Heart left ventricle (tissue), 16 donors: Measurements from ENCODE around the gene LRRC37A3. TPM values are rescaled to one million over a fixed set of nuclear protein-coding genes. Genes with fewer than 3 reads are reported as not detected.
A peak's percentile ranks its signal among the peaks of the same experiment; 100 is the strongest.
"Not testable (repeated sequence)": the region's sequence is repeated elsewhere in the genome, so short reads cannot be mapped to it uniquely, and the experiment has no call there.

Experiments used
- ATAC-seq, 4 donors: fragments of 200-7000 bp; cut with Tn5 transposase; one replicate each; pipeline ENCODE4 v1.9.1; 2020 to 2022; ENCODE audit warnings: moderate library complexity in 4 of 4, mild to moderate bottlenecking in 3 of 4, moderate number of reproducible peaks in 1 of 4
- DNase-seq, 5 donors: peaks; one replicate each; pipeline ENCODE4 v3.0.0-alpha.2; 2020
- H3K27ac ChIP-seq, 12 donors: fragments of 200-600 bp; sonication (generic) in 4 of 12; one replicate each; pipeline versions ENCODE4 v1.5.0 to v1.8.0; 2016 to 2022; ENCODE audit warnings: mild to moderate bottlenecking in 2 of 12
- H3K27me3 ChIP-seq, 9 donors: fragments of 200-600 bp; sonication (generic) in 2 of 9; one replicate each; pipeline versions ENCODE4 v1.5.1 to v1.8.0; 2016 to 2022; ENCODE audit warnings: mild to moderate bottlenecking in 3 of 9
- H3K36me3 ChIP-seq, 9 donors: fragments of 200-600 bp; sonication (generic) in 2 of 9; one replicate each; pipeline versions ENCODE4 v1.5.0 to v1.8.0; 2018 to 2022; ENCODE audit warnings: mild to moderate bottlenecking in 2 of 9
- H3K4me1 ChIP-seq, 12 donors: fragments of 200-600 bp; sonication (generic) in 4 of 12; one replicate each; pipeline versions ENCODE4 v1.5.0 to v1.8.0; 2016 to 2022; ENCODE audit warnings: mild to moderate bottlenecking in 3 of 12
- H3K4me3 ChIP-seq, 12 donors: fragments of 200-600 bp; sonication (generic) in 4 of 12; one replicate each; pipeline versions ENCODE4 v1.5.0 to v1.8.0; 2017 to 2022; ENCODE audit warnings: mild to moderate bottlenecking in 9 of 12, moderate library complexity in 4 of 12
- H3K9me3 ChIP-seq, 12 donors: fragments of 200-600 bp; sonication (generic) in 4 of 12; one replicate each; pipeline versions ENCODE4 v1.5.0 to v1.8.0; 2016 to 2022; ENCODE audit warnings: mild to moderate bottlenecking in 1 of 12
- CTCF ChIP-seq, 12 donors: fragments of 200-600 bp; sonication (generic) in 4 of 12; IDR thresholded peaks; one replicate each; pipeline versions ENCODE4 v1.5.0 to v1.8.0; 2018 to 2022; ENCODE audit warnings: antibody characterized with exemption in 12 of 12, mild to moderate bottlenecking in 5 of 12
- POLR2A ChIP-seq, 2 donors: fragments of 450-650 bp; IDR thresholded peaks; one replicate each; pipeline ENCODE4 v1.6.1; 2017; ENCODE audit warnings: antibody characterized with exemption in 2 of 2, mild to moderate bottlenecking in 2 of 2, moderate library complexity in 2 of 2
- WGBS, 4 donors: extraction: QIAGEN DNeasy Blood & Tissue Kit in 2 of 4; methylation state at CpG; one replicate each; pipeline versions ENCODE4 v1.1.5 to v1.1.7; 2013 to 2018; 5-methylcytosine and 5-hydroxymethylcytosine counted together
- intact Hi-C, 10 donors: fragments of 100-400 bp; cut with DNase I; formaldehyde crosslinking; loops; one replicate each; pipeline versions ENCODE4 v1.11.1 to v1.14.2; 2022
- polyA plus RNA-seq, 2 donors: library from polyadenylated mRNA; stranded (reverse); fragments of 200-250 nt; gene quantifications; one replicate each; pipeline ENCODE4 v1.2.3, GENCODE V29; 2013
- total RNA-seq, 9 donors: library from RNA; depleted of rRNA in 2 of 9; stranded (reverse); fragments of >200 nt in 2 of 9; fragmentation: NEBNext Ultra II Directional in 3 of 9; extraction: Animal tissue kit (Norgen Biotek cat#: 25700) in 3 of 9; gene quantifications; one replicate each; pipeline versions ENCODE4 v1.1.0 to v1.2.4, GENCODE V29; 2016 to 2023
- donor health status: ischemic (EF 13 %, LVEDD 7.1; RV severe dilation, severe dysfunction).
- donor health status: healthy with polysubstance abuse.
- donor health status: DM: no; HTN: yes; CAD: no.
- donor health status: DM: no; HTN: no; CAD: no.
- donor health status: ischemic (EF 25% LVEDD 6.9; RV normal size, moderate dysfunction).
- donor health status: ischemic (EF 25% LVEDD 5.7; RV mildly dilated, moderate dysfunction).
- donor health status: healthy.
- donor health status: DM: yes; HTN: yes; CAD: no.
- donor health status: ischemic (EF 35%, LVEDD 5.7; RV mildly dilated, moderate dysfunction).
- donor health status: nonischemic (EF 11% LVEDD 7.7; RV severe dilation, severe dysfunction).
- donor health status: DM: yes; HTN: yes; CAD: no.
- donor health status: PGD.
- donor health status: ischemic (EF 29% LVEDD 5.4; RV normal size, mild dysfunction).
- donor health status: nonischemic (EF 23%, LVEDD 6.1; RV moderate dilation, normal function).

Gene LRRC37A3
- total and polyA plus RNA-seq, 11 donors = 0.69 to 7.4 (median 2.5) TPM

GRCh38 chr17:64920026-64920418, 744 bp upstream of the LRRC37A3 start:
- intact Hi-C loops = loop anchor here in 1 of 10 donors (5.0 kb wide), 1 partner anchor 277 kb away; no protein-coding TSS in a partner anchor
- DNase-seq = peak in 2 of 5 donors; percentile 33 to 39
- Histone ChIP-seq H3K27ac (peak overlapping the region; percentile 80 to 97 (median 93)), H3K4me3 (peak overlapping the region; percentile 60 to 88 (median 74)), H3K36me3 (no peaks in the 10 kb centered on the region), H3K27me3 (no peaks in the 10 kb centered on the region), H3K4me1 (peaks cover 0 to 16% (median 3%) of the 10 kb centered on the region in 12 donors), H3K9me3 (no peaks in the 10 kb centered on the region)
- no peak for TF ChIP-seq POLR2A (IDR thresholded peaks at IDR 0.05)
- no peak for TF ChIP-seq CTCF (IDR thresholded peaks at IDR 0.05)
- peak in 3 of 4 donors; percentile 11 to 35 (median 23) for ATAC-seq
- 84 to 89% (median 85%) methylated on average over 9 of the region's 9 CpGs for WGBS, 4 donors

GRCh38 chr17:64918842-64919288, 413 bp downstream of the LRRC37A3 start:
- H3K27me3 ChIP-seq, H3K36me3 ChIP-seq, intact Hi-C loops, H3K9me3 ChIP-seq: not testable (repeated sequence)
- 0 to 1% (median 1%) methylated on average over 6 to 47 of the region's 47 CpGs for WGBS, 4 donors
- Histone ChIP-seq H3K27ac (peak overlapping the region; percentile 80 to 97 (median 93)), H3K4me3 (peak overlapping the region; percentile 60 to 88 (median 74)), H3K4me1 (peaks cover 0 to 16% (median 3%) of the 10 kb centered on the region in 12 donors)
- ATAC-seq = peak in 2 of 4 donors; percentile 21 to 48
- DNase-seq = peak; percentile 47 to 78 (median 51)

- 88 to 97% (median 95%) methylated on average over 9 to 14 of the region's 16 CpGs for WGBS, 4 donors
These were observed 1.7 kb downstream of the LRRC37A3 start for GRCh38 chr17:64917540-64917939.

GRCh38 chr17:64915244-64915643, 4.0 kb downstream of the LRRC37A3 start:
- H3K27ac ChIP-seq, H3K27me3 ChIP-seq, H3K9me3 ChIP-seq, H3K4me1 ChIP-seq, ATAC-seq, H3K4me3 ChIP-seq, intact Hi-C loops, DNase-seq, H3K36me3 ChIP-seq: not testable (repeated sequence)
- 81 to 89% (median 88%) methylated on average over 1 of the region's 1 CpG for WGBS, 4 donors

More at GRCh38 chr17:64917540-64917939, 1.7 kb downstream of the LRRC37A3 start:
- ATAC-seq, H3K9me3 ChIP-seq, H3K36me3 ChIP-seq, DNase-seq, H3K27me3 ChIP-seq, H3K4me3 ChIP-seq, H3K27ac ChIP-seq, intact Hi-C loops: not testable (repeated sequence)
- H3K4me1 ChIP-seq = peaks cover 0 to 11% (median 3%) of the 10 kb centered on the region in 12 donors

- H3K27ac ChIP-seq, H3K4me1 ChIP-seq, H3K9me3 ChIP-seq, H3K27me3 ChIP-seq, H3K36me3 ChIP-seq, intact Hi-C loops, DNase-seq, H3K4me3 ChIP-seq: not testable (repeated sequence)
- WGBS, 4 donors = 93 to 100% (median 94%) methylated on average over 1 of the region's 3 CpGs
- ATAC-seq = peak in 1 of 4 donors; percentile 31
These were observed 9.1 kb downstream of the LRRC37A3 start for GRCh38 chr17:64910191-64910514.

- peak in 1 of 4 donors; percentile 26 for ATAC-seq
- 88 to 92% (median 90%) methylated on average over 6 of the region's 7 CpGs for WGBS, 4 donors
These were observed 9.6 kb downstream of the LRRC37A3 start for GRCh38 chr17:64909511-64910190.

GRCh38 chr17:64904069-64904468, 15.2 kb downstream of the LRRC37A3 start:
- ATAC-seq (peak in 2 of 4 donors; percentile 18 to 34), DNase-seq (peak in 1 of 5 donors; percentile 20)
- H3K27ac ChIP-seq, H3K4me1 ChIP-seq, intact Hi-C loops, H3K9me3 ChIP-seq, H3K36me3 ChIP-seq, H3K4me3 ChIP-seq, H3K27me3 ChIP-seq: not testable (repeated sequence)
- 87 to 100% (median 94%) methylated on average over 2 of the region's 5 CpGs for WGBS, 4 donors

More at GRCh38 chr17:64909511-64910190, 9.6 kb downstream of the LRRC37A3 start:
- intact Hi-C loops, H3K36me3 ChIP-seq, H3K27ac ChIP-seq, H3K9me3 ChIP-seq, H3K4me1 ChIP-seq, H3K4me3 ChIP-seq, DNase-seq, H3K27me3 ChIP-seq: not testable (repeated sequence)

GRCh38 chr17:64897136-64897535, 22.1 kb downstream of the LRRC37A3 start:
- intact Hi-C loops, ATAC-seq, H3K9me3 ChIP-seq, H3K27me3 ChIP-seq, H3K4me3 ChIP-seq, H3K27ac ChIP-seq, H3K4me1 ChIP-seq, H3K36me3 ChIP-seq: not testable (repeated sequence)
- DNase-seq = peak in 1 of 5 donors; percentile 25
- WGBS, 4 donors = 93 to 95% (median 95%) methylated on average over 10 to 15 of the region's 15 CpGs

- 95 to 97% (median 96%) methylated on average over 26 to 29 of the region's 29 CpGs for WGBS, 4 donors
- ATAC-seq, H3K27me3 ChIP-seq, H3K27ac ChIP-seq, intact Hi-C loops, H3K4me3 ChIP-seq, DNase-seq, H3K4me1 ChIP-seq, H3K9me3 ChIP-seq, H3K36me3 ChIP-seq: not testable (repeated sequence)
These were observed 45.1 kb downstream of the LRRC37A3 start for GRCh38 chr17:64874210-64874609.
